HL-60 (cell line): ENCODE data around the gene ZC3H14.

Experiments
- CTCF ChIP-seq: IDR thresholded peaks from one replicate; pipeline ENCODE4 v1.5.1; 2011; ENCODE audit warnings: low read length, control low read depth, inconsistent platforms; ENCODE audit not compliant: insufficient read depth
- GABPA ChIP-seq: IDR thresholded peaks from 2 replicates; pipeline ENCODE4 v1.6.1; 2012; ENCODE audit warnings: low read depth
- POLR2AphosphoS5 ChIP-seq: IDR thresholded peaks from 2 replicates; pipeline ENCODE4 v1.6.1; 2012; ENCODE audit warnings: low read depth
- REST ChIP-seq: IDR thresholded peaks from 2 replicates; pipeline ENCODE4 v1.6.1; 2012; ENCODE audit warnings: low read depth; ENCODE audit not compliant: insufficient replicate concordance

GRCh38 chr14:88559852-88560251 is 3.0 kb upstream of the ZC3H14 start:
- TF ChIP-seq CTCF (no peak), POLR2AphosphoS5 (no peak), GABPA (no peak), REST (no peak)
